RPMI8226 (cell line): Measurements from ENCODE around the gene ST6GALNAC3.
A peak's percentile ranks its signal among the peaks of the same experiment; 100 is the strongest.

Experiments
- DNase-seq: peaks from one replicate; pipeline ENCODE4 v3.0.0-alpha.2; 2015

Gene ST6GALNAC3

DNA sequence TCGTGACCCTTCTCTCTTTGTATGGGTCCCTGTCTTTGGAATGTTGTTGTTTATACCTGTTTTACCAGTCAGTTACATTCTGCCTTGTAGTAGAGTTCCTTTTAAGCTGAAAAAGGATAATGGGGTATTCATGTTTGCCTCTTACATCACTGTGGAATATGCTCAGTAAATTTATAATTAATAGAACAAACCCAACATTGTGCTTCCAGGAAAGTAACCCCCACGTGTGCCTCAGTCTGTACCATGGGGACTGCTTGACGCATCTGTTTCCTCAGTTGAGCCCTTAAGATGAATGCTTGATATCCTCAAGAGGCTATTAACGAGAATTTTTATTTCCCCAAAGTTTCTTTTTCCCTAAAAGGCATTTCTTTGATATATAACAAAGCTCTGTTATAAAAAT lies 73.4 kb downstream of the ST6GALNAC3 start:
- DNase-seq: no peak

DNA sequence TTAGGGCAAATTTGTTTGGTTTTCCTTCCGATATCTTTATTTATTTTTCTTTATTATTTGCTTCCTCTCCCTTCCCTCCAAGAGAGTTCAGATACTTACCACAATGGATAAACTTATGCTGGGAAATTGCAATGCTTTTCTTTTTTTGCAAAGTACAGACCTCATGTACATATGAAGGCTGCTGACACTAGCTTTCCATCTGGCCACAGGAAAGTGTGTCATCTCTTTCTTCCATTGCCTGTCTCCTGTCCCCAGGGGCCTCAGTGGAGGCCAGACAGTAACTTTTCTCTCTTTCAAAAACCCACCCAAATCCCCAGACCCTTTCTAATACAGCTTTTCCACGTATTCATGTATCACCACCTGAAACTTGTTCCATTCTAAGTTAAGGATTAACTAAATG lies 73.9 kb downstream of the ST6GALNAC3 start:
- DNase-seq: no peak

DNA sequence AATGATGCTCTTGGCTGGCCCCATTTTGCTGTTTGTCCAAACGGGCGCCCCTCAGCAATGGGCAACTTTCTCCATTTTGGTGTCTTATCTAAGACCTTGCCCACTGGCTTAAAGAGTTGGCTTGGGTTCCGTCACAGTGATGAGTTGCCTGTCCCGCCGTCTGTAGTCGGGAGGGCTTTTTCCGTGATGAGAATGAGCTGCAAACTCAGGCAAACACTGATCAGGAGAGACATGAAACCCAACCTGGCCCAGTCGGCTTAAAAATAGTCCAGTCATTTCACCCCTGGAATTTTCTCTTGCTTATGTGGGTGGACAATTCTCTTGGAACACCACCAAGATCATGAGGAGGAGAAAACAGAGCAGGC lies 79.3 kb downstream of the ST6GALNAC3 start:
- DNase-seq: no peak

DNA sequence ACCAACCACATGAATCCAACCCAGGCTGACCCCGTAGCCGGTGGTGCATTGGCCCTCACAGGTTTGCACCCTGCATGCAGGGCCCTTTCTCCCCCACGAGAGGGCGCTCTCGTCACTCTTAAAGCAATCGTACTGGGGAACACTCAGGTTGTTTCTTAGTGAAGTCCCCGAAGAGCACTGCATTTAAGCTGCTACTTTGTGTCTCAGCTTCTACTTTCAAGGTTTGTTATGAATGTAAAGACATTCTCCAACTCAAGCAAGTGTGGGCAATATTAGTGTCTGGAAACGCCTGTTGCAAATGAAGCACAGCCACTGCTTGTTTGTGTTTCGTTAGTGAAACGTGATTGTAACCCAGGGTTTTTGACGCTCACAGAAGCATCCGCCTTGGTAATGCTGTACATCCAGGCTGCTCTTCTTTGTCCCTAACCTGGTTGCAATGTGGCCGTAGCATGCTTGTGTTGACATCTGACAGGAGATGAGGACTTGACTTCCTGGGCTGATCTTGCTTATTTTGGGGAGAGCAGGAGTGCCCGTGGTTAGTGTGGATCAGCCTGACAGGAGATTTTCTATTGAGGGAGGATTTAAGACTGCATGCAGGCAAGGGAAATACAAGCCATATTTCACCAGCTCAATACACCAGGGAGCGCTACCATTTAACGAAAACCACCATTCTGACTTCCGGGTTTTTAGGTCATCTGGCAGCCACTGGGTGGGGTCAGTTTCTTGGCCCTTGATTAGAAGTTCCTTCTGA lies 79.8 kb downstream of the ST6GALNAC3 start:
- peak; percentile 64 for DNase-seq

DNA sequence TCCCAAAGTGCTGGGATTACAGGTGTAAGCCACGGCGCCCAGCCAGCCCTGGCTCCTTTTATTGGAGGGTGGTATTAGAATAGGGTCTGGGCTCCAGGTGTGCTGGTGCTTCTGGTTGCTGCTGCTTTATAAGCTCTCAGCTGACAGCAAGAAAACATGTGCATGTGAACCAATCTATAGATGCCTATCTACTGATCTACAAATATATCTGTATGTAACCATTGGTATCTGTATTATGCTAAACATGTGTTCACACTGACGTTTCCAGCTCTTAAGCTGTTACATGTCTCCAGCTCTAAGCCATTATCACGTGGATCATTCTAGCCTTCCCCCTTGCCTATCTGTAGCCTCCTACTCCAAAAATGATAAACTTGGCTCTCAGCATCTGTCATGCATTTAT lies 82.4 kb downstream of the ST6GALNAC3 start:
- DNase-seq: no peak

DNA sequence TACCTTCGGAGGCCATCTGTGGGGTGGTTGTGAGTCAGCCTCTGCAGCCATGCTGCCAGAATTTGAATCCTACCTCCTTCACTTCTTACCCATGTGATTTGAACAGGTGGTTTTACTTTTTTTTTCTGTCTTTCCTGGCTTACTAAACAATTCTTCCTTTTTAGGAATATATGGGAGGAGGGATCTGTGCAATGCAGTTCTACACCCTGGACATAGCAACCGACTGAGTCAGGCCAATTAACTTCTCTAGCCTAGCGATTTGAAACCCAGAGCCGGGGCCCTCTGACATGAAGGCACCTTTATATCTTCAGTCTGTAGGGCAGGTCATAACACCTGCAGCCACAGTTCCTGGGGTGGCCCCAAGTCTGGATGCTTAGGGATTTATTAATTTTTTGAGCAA lies 83.6 kb downstream of the ST6GALNAC3 start:
- DNase-seq: no peak

DNA sequence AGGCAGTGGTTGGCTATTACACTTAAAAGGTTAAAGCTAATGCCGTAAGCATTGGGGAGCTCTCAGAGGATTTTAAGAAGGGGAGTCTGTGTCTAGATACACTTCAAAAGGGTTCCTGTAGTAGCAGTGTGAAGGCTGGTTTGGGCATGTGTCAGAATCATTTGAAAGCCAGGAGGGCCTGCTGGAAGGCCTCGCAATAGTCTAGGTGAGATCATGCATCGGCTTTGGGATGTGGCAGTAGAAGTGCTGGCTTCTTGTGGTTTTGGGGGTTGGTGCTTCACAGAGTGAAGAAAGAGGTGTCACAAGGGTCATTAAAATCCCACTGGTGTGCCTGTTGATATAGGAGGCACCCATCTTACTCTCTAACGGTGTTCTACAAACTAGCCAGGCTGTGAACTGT lies 85.7 kb downstream of the ST6GALNAC3 start:
- no peak for DNase-seq

DNA sequence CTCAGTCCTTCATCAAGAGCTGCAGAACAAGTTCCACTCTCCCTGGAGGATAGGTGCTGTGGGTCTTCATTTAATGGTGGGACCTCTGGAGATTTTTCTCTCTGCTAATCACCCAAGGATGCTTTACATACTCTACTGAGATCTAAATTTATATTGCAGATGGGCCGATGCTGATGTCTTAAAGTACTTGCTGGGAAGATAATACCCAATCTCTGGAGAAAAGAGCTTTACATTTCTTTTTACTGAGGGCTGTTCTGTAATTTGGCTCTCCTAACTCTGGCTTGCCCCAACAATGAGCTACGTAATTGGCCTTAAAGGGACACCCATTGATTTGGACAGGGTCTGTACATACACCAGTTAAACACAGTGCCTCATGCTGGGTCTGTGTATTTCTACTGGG lies 86.9 kb downstream of the ST6GALNAC3 start:
- DNase-seq: no peak

DNA sequence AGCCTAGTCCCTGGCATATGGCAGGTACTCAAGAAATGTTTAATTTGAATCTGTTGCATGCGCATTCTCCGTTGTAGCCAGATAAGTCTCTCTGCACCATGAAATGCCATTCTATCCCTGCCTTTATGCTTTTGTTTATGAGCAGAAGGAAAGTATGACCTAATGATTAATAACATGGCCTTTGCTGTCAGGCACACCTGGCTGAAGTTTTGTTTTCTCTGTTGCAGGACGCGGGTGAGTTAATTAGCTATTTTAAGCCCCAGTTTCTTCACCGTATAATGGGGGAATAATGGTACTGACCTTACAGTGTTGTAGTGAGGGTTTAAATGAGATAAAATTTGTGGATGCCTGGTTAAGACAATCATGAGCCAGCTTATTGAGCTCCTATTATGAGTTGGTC lies 87.7 kb downstream of the ST6GALNAC3 start:
- no peak for DNase-seq

DNA sequence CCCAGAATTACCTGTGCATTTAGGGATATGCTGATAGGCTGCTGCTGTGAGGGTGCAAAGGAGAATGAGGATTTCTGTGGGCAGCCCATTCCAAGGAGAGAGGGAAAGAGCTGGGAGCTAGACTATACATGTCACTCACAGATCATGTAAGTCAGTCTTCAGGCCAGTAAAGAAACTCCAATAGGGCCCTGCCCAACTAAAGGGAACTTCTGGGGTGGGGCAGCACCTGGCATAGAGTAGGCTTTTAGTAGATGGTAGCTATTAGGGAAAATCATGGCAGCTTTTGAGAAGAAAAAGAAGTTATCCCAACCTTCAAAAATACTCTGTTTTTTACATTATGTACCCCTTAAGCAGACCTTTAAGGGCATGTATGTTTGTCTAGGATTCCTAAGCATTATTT lies 89.6 kb downstream of the ST6GALNAC3 start:
- no peak for DNase-seq

DNA sequence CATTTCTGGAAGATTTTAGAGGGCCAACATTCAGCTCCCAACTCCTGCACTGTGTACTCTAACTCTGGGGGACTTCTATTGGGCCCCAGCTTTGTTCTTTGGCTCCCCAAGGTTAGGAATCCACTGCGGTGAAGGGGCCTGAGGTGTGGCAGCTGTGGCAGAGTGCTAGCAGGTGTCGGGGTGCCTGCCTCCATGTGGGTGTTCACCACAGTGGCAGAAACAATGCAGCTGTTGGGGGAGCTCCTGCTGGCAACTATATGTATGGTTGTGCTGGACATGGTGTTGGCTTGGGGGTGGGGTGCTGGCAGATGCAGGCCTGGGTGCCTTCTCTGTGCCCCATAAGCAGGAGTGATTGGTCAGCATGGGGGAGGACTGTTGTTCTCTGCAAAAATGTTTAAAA lies 95.5 kb downstream of the ST6GALNAC3 start:
- no peak for DNase-seq

DNA sequence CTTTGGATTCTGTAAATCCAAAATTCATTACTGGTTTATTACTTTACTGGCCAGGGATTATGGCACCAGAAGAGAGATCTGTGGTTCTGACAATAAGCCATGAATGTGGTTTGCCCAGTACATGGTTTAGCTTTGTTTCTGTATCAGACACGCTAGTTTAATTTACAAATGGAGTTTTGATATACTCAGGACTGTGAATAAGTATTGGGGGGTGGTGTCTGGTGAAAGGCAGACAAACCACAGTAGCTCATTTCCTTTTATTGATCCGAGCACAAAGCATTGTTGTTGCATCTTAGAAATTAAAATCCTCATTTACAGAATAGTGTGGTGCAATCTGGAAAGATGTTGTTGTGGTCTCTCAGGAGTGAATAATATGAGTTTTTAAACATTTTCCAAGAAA lies 96.0 kb downstream of the ST6GALNAC3 start:
- no peak for DNase-seq

DNA sequence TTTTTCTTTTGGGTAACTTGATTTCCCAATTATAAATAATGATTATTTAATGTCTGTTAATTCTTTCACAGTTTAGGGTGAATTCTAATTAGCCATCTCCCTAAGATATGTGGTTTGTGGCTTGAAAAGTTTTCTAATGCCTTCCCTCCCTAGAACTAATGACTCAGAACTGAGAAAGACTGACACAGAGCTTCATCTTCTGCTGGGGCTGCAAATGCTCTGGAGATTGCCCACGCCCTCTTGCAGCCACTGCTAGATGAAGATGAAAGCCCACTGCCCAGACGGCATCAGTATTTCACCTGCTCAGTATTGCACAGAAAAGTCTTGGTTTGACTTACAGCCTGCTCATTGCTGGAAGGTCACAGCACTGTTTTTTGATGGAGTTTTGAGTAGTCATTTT lies 101.5 kb downstream of the ST6GALNAC3 start:
- no peak for DNase-seq

DNA sequence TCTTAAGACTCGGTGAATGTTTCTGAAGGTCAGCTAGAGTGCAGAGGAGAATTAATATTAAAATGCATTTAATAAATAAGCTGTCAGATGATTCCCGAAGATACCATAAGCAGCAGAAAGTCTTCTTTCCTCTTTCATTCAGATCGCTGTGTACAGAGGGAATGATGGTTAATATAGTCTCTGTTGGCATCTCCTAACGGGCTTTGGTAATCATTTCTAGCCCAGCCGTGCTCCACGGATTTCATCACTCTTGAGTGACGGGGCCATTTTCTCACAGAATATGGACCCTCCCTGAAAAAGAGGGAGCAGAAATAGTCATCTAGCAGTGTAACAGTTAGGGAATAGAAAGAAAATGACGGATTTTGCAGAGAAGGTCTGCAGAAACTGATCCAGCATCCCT lies 103.1 kb downstream of the ST6GALNAC3 start:
- DNase-seq: no peak

DNA sequence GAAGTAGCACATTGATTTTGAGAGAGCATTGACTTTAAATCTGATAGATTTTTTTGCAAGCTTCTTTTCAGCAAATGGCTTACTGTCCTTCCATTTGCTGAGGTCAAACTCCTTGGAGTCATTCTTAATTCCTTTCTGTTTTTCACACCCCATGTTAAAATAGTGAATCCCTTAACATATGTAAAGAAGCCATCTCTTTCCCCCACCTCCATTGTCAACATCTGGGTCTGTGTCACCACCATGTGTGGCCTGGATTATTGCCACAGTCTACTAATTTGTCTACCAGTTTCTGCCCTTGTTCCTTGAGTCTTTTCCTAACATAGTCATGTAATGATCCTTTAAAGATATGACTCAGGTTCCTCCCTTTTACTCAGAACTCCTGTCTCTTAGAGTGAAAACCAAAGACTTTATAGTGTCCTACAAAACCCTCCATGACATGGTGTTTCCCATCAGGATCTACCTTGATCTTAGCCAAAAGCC lies 104.7 kb downstream of the ST6GALNAC3 start:
- DNase-seq: no peak

DNA sequence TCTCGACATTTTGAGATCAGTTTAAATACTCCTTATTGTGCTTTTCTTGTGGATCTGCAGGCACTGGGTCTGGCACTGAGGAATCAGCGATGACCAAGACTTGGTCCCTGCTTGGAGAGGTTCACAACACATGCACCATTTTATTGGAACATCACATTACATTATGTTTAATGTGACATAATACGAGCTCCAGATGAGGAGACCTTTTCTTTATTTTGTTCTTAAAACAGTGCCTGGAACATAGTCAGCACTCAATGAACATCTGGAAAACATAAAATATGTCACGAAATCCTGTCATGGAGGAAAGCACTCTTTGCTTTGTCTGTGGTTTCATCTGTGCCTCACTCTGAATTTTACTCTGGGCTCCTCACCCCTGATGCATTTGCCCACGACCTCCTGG lies 110.7 kb downstream of the ST6GALNAC3 start:
- DNase-seq: no peak

DNA sequence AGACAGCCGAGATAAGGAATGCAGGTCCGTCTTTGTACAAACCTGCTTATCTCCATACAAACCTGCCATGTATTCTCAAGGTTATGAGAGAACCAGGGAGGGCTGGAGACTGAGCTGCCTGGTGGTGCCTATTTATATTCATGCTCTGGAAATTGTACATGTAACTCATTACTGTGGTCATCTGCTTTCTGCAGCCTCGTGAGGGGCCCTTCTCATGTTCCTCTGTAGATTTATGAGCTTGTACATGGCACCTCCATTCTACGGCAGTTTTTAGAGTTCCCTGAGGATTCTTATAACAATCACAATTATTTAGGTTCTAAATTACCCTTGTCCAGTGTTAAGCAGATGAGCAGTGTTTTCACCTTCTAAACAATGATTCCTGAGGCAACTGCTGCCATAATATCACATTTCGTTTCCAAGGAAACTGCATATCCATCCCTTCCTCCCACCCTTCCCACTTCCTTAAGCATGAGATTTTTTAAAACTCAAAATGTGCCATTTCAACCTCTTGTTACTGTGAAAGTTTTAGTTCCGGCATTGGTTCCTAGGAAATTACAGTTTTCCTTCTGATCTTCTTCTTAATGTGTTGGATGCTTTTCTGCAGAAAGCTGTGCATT lies 112.1 kb downstream of the ST6GALNAC3 start:
- DNase-seq: no peak

DNA sequence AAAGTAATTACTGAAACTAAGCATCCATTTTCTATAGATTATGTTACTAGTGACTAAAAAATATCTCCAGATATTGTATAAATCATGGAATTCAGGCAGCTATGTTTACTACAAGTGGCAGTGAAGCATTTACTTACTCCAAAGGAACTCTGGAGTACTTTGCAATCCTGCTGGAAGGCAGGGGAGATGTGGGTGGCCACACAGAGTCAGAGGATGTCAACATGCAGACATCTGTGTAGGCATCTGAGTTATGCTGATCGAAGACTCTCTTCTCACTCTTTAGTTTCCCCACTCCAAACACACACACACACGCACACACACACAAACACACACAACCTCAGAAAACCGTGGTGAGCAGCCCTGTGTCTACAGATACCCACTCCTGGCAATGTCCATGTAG lies 112.9 kb downstream of the ST6GALNAC3 start:
- DNase-seq: no peak

DNA sequence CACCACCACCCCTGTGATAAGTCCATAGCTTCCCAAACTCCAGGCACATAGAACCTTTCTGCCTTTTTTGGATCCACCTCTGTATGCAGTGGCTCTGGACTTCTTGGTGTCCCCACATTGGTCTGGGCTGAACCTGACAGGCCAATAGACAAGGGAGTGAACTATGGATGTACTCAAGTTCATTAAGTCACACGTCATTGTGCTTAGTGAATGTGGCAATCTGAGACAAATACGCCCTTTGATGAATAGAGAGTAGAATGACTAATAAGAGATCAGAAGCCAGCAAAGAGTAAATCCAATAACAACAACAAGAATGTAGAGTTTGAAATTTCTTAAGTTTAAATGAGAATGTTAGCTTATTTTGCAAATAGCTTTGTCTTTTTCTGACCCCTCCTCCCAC lies 114.8 kb downstream of the ST6GALNAC3 start:
- no peak for DNase-seq

DNA sequence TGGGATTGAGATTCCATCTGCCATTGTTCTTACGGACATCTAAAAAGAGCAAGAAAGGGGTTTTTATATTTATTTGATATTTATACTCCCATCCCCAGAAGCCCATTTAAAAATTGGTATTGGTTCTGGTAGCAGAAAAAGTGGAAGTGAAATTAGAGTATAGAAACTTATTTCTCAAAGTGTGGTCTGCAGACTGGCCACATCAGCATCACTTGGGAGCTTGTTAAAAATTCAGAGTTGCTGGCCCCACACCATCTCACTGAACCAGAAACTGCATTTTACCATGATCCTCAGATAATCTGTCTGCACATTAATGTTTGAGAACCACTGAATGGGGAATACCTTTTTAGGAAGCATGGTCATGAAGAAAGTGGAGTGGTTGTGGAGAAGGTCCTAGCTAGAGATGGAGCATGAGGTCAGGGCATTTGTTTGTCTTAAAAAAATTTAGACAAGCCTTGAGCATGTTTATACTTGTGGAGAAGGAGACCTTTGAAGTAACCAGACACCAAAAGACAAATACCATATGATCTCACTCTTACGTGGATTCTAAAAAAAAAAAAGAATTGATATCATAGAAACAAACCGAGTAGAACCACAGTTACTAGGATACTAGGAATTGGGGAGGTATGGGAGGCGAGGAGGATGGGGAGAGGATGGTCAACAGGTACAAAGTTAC lies 116.3 kb downstream of the ST6GALNAC3 start:
- no peak for DNase-seq

DNA sequence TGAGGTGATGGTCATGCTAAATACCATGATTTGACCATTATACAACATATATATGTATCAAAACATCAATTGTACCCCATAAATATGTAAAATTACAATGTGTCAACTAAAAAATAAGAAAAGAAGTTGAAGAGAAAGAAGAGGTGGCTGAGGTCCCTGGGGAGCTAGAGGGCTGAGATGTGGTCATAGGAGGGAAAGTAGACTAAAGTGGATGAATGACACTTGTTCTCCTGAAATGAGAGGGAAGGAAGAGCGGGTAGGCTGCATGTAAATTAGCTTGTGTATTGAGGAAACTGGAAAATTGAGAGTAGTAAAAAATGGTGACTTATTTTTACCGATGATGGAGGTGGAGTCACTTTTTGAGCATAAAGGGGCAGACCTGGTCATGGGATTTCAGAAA lies 117.0 kb downstream of the ST6GALNAC3 start:
- no peak for DNase-seq

DNA sequence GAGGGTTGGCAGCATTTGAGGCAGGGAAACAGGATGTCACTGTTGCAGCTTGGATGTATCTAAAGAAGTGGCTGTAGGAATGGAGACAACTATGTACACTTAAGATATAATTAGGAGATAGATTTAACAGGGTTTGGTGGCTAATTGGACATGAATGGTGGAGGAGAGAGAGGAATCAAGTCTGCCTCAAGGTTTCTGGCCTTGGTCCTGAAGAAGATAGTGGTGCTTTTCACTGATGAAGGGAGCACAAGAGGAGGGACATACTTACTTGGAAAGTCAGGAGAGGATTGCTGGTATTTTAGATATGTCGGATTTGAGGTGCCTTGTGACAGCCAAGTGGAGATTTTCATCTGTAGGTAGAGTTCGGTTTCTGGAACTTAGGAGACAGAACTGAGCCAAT lies 123.9 kb downstream of the ST6GALNAC3 start:
- DNase-seq: no peak

DNA sequence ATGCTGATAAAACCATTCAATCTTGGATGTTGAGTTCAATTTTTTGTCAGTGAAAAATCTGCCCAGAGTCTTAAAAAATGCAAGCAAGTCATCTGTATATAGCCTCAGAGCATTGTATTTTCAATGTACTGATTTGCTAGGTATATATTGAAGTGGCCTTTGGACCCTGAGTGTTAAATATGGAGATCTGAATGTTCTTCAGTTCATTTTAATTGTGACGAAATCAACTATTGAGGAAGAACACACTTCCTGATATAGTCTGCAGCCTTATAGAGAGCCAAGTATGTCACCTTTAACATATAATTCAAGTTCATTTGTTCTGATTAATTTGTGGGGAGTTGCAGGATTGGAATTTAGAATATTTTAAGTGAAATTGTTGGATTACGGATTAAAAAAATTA lies 128.1 kb downstream of the ST6GALNAC3 start:
- DNase-seq: no peak

DNA sequence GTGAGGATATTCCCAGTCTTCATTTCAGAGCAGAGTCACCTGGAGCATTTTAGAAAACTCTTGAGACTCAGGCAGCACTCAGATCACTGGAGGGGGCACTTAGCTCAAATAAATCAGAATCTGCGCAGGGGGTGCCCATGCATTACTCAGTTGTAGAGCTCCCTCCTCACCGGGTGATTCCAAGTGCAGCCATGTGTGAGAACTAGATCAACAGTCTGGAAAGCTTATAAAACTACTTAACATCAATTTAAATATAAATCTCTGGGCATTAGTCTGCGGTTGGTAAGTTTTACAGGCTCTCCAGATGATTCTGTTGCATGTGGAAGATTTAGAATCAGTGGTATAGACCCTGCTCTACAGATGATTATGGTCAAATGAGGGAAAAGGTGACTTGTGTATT lies 128.6 kb downstream of the ST6GALNAC3 start:
- no peak for DNase-seq
